ENCODE results near the gene MALL.

GRCh38 chr2:110126086-110126773 is 10.6 kb upstream of the MALL start:
- TF ChIP-seq CTCF (IDR thresholded peaks at IDR 0.05) (no peak), POLR2A (IDR thresholded peaks at IDR 0.05) (no peak), POLR2AphosphoS5 (IDR thresholded peaks at IDR 0.05) (no peak)

Data from upper lobe of left lung (tissue), 4 donors.